Panc1 (cell line): Measurements from ENCODE around the gene DNAJA2.

ENCODE experiments used
- CTCF ChIP-seq: fragments of 450-650 bp; IDR thresholded peaks from 2 replicates; pipeline ENCODE4 v1.5.1; 2017; ENCODE audit warnings: mild to moderate bottlenecking
- POLR2AphosphoS5 ChIP-seq: IDR thresholded peaks from 2 replicates; pipeline ENCODE4 v1.6.1; 2012; ENCODE audit warnings: mild to moderate bottlenecking, low read depth, low read length, moderate library complexity

DNA sequence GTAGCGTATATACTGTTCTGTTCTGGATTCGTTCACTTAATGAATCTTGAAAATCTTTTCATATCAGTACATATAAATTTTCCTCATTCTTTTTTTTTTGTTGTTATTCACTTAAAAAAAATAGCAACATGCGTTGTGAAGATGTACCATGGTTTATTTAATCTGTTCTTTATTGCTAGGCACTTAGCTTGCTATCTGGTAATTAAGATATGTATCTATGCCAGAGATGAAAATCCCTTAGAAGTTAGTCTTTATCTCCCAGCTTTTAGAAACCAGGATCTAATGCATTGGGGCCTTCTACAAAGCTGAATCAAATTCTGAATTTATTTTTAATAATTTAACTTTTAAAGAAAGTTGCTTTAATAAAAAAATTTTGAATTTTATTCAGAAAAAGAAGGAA, 13.0 kb upstream of the DNAJA2 start:
- no peak for TF ChIP-seq CTCF
- no peak for TF ChIP-seq POLR2AphosphoS5
